Gastroesophageal sphincter (tissue), 4 donors: ENCODE data around the gene BRI3BP. TPM values are rescaled to one million over a fixed set of nuclear protein-coding genes. Genes with fewer than 3 reads are reported as not detected.

Source experiments
- ATAC-seq: fragments of 150-250 bp; one replicate; pipeline ENCODE4 v1.9.1; 2016; ENCODE audit warnings: mild to moderate bottlenecking, moderate library complexity
- H3K27ac ChIP-seq, 4 donors: fragments of 200-600 bp; sonication (generic) in 3 of 4; 1 replicate in 3 of 4; 2 replicates in 1 of 4; pipeline ENCODE4 v1.5.1; 2016 to 2019
- H3K27me3 ChIP-seq: fragments of 200-600 bp; sonication (generic); one replicate; pipeline ENCODE4 v1.5.1; 2019
- H3K36me3 ChIP-seq, 2 donors: fragments of 200-600 bp; sonication (generic); one replicate each; pipeline ENCODE4 v1.5.1; 2019; ENCODE audit warnings: control low read depth in 1 of 2
- H3K4me1 ChIP-seq, 3 donors: fragments of 200-600 bp; sonication (generic); 1 replicate in 2 of 3; 2 replicates in 1 of 3; pipeline ENCODE4 v1.5.1; 2016 to 2019; ENCODE audit warnings: control low read depth in 2 of 3
- H3K4me3 ChIP-seq, 2 donors: fragments of 200-600 bp; sonication (generic); one replicate each; pipeline ENCODE4 v1.5.1; 2019; ENCODE audit warnings: mild to moderate bottlenecking in 1 of 2, moderate library complexity in 1 of 2
- H3K9me3 ChIP-seq, 3 donors: fragments of 200-600 bp; sonication (generic); one replicate each; pipeline ENCODE4 v1.5.1; 2017 to 2019; ENCODE audit warnings: control low read depth in 2 of 3
- CTCF ChIP-seq, 4 experiments: fragments of 200-600 bp in 2 of 4; fragments of 450-650 bp in 2 of 4; sonication (generic) in 1 of 4; IDR thresholded peaks; one replicate each; pipeline ENCODE4 v1.5.1; 2017 to 2019; ENCODE audit warnings: antibody characterized with exemption in 4 of 4, mild to moderate bottlenecking in 2 of 4, moderate library complexity in 2 of 4
- EP300 ChIP-seq: sonication (generic); formaldehyde crosslinking; IDR thresholded peaks from one replicate; pipeline ENCODE4 v1.6.1; 2017; ENCODE audit warnings: antibody characterized with exemption, mild to moderate bottlenecking
- POLR2A ChIP-seq, 2 donors: fragments of 450-650 bp; IDR thresholded peaks; one replicate each; pipeline ENCODE4 v1.6.1; 2017; ENCODE audit warnings: antibody characterized with exemption in 2 of 2, mild to moderate bottlenecking in 2 of 2, moderate library complexity in 1 of 2
- POLR2AphosphoS5 ChIP-seq: sonication (generic); formaldehyde crosslinking; IDR thresholded peaks from one replicate; pipeline ENCODE4 v1.6.1; 2017; ENCODE audit warnings: antibody characterized with exemption
- WGBS, 2 donors: methylation state at CpG; one replicate each; pipeline ENCODE4 v1.1.5; 2018; ENCODE audit warnings: low coverage in 1 of 2; 5-methylcytosine and 5-hydroxymethylcytosine counted together
- total RNA-seq, 4 donors: library from RNA; depleted of rRNA; stranded (reverse); fragments of >200 nt; gene quantifications; one replicate each; pipeline ENCODE4 v1.1.0, GENCODE V29; 2016

Gene BRI3BP
- total RNA-seq, 4 donors from 2014 or later: 1.9 to 3.1 (median 2.5) TPM

DNA sequence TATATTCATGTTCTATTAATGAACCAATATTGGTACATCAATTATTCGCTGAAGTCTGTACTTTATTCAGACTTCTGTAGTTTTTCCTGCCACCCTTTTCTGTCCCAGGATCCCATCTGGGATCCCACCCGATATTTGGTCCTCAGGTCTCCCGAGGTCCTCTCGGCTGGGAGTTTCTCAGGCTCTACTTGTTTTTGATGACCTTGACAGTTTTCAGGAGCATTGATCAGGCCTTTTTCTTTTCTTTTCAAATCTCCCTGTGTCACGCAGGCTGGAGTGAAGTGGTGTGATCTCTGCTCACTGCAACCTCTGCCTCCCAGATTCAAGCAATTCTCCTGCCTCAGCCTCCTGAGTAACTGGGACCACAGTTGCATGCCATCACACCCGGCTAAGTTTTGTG is 11.2 kb downstream of the BRI3BP start:
- H3K27me3 ChIP-seq: no peaks in the 10 kb centered on the region
- H3K4me3 ChIP-seq: no peak overlapping the region
- ATAC-seq: no peak
- no peaks in the 10 kb centered on the region for H3K9me3 ChIP-seq
- no peak overlapping the region for H3K27ac ChIP-seq
- WGBS, 2 donors: 93% methylated on average over 6 of the region's 6 CpGs; no CpG with 5 or more reads in 1 of the 2 donors
- TF ChIP-seq POLR2A (IDR thresholded peaks at IDR 0.05) (no peak), EP300 (no peak), POLR2AphosphoS5 (no peak), CTCF (IDR thresholded peaks at IDR 0.05) (no peak)
- no peaks in the 10 kb centered on the region for H3K36me3 ChIP-seq
- no peaks in the 10 kb centered on the region for H3K4me1 ChIP-seq

DNA sequence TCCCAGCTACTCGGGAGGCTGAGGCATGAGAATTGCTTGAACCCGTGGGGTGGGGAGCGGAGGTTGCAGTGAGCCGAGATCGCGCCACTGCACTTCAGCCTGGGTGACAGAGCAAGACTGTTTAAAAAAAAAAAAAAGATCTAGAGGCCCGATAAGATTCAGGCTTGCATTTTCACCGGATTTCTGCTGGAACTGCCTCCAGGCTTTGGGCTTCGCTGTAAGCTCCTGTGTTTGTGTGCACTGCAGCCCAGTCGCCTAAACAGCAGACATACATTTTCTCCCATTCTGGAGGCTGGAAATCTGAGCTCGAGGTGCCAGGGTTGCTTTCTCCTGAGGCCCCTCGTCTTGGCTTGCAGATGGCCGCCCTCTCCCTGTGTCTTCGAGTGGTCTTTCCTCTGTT is 12.2 kb downstream of the BRI3BP start:
- Histone ChIP-seq H3K4me1 (no peaks in the 10 kb centered on the region), H3K36me3 (no peaks in the 10 kb centered on the region), H3K27me3 (no peaks in the 10 kb centered on the region), H3K9me3 (no peaks in the 10 kb centered on the region), H3K27ac (no peak overlapping the region), H3K4me3 (no peak overlapping the region)
- no peak for ATAC-seq
- WGBS, 2 donors: 79 to 87% methylated on average over 7 to 12 of the region's 14 CpGs
- no peak for TF ChIP-seq EP300

GRCh38 chr12:125006365-125006764 is 12.9 kb downstream of the BRI3BP start:
- no peak overlapping the region for H3K27ac ChIP-seq
- WGBS, 2 donors: 90 to 98% methylated on average over 3 to 8 of the region's 11 CpGs
- TF ChIP-seq POLR2AphosphoS5 (no peak), CTCF (IDR thresholded peaks at IDR 0.05) (no peak), POLR2A (IDR thresholded peaks at IDR 0.05) (no peak), EP300 (no peak)
- no peaks in the 10 kb centered on the region for H3K4me1 ChIP-seq
- H3K9me3 ChIP-seq: no peaks in the 10 kb centered on the region
- no peaks in the 10 kb centered on the region for H3K27me3 ChIP-seq
- H3K4me3 ChIP-seq: no peak overlapping the region
- no peaks in the 10 kb centered on the region for H3K36me3 ChIP-seq
- no peak for ATAC-seq

GRCh38 chr12:125013816-125014442 is 20.5 kb downstream of the BRI3BP start:
- no peaks in the 10 kb centered on the region for H3K27me3 ChIP-seq
- 83 to 100% methylated on average over 2 to 6 of the region's 14 CpGs for WGBS, 2 donors
- H3K27ac ChIP-seq: no peak overlapping the region
- no peaks in the 10 kb centered on the region for H3K4me1 ChIP-seq
- ATAC-seq: no peak
- H3K36me3 ChIP-seq: peaks cover 0 to 34% of the 10 kb centered on the region in 2 donors
- H3K4me3 ChIP-seq: no peak overlapping the region
- TF ChIP-seq POLR2AphosphoS5 (no peak), EP300 (no peak), CTCF (IDR thresholded peaks at IDR 0.05) (no peak), POLR2A (IDR thresholded peaks at IDR 0.05) (no peak)
- no peaks in the 10 kb centered on the region for H3K9me3 ChIP-seq

DNA sequence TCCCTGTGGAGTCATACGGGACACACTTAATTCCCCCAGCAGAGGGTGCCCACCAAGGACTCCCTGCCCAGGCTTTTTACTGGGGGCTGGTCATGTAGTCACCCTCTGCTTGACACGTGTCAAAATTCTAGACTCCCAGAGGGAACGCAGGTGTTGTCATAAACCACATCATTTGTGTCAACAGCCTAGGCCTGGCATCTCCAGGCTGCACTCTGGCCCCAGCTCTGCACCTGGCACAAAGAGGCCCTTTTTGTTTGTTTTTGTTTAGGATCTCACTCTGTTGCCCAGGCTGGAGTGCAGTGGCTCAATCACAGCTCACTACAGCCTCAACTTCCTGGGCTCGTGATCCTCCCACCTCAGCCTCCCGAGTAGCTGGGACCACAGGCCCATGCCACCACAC is 21.1 kb downstream of the BRI3BP start:
- no peak for ATAC-seq
- 20% methylated on average over 1 of the region's 5 CpGs; no CpG with 5 or more reads in 1 of the 2 donors for WGBS, 2 donors

More for the DNA sequence above, 21.1 kb downstream of the BRI3BP start:
- peaks cover 0 to 34% of the 10 kb centered on the region in 2 donors for H3K36me3 ChIP-seq
- no peaks in the 10 kb centered on the region for H3K9me3 ChIP-seq
- H3K4me3 ChIP-seq: no peak overlapping the region
- H3K27me3 ChIP-seq: no peaks in the 10 kb centered on the region
- no peak for TF ChIP-seq CTCF (IDR thresholded peaks at IDR 0.05)
- no peak for TF ChIP-seq POLR2AphosphoS5
- TF ChIP-seq EP300: no peak
- TF ChIP-seq POLR2A (IDR thresholded peaks at IDR 0.05): no peak
- no peaks in the 10 kb centered on the region for H3K4me1 ChIP-seq
- no peak overlapping the region for H3K27ac ChIP-seq
